Liver (tissue), 9 donors: ENCODE measurements around the gene THY1. TPM values are rescaled to one million over a fixed set of nuclear protein-coding genes. Genes with fewer than 3 reads are reported as not detected.

Experiments used
- DNase-seq: peaks from one replicate; pipeline ENCODE4 v3.0.0-alpha.2; 2017; ENCODE audit warnings: low spot score
- H3K27ac ChIP-seq, 2 donors: one replicate each; pipeline ENCODE4 v1.7.0; 2013; ENCODE audit warnings: inconsistent platforms in 2 of 2, low read length in 2 of 2, control low read depth in 1 of 2, low read depth in 1 of 2, mild to moderate bottlenecking in 1 of 2
- H3K27me3 ChIP-seq, 4 donors: one replicate each; pipeline versions ENCODE4 v1.6.1 to v1.7.0; 2013; ENCODE audit warnings: low read length in 3 of 4, inconsistent platforms in 1 of 4, mild to moderate bottlenecking in 1 of 4, moderate library complexity in 1 of 4; ENCODE audit not compliant: control insufficient read depth in 4 of 4, insufficient read depth in 4 of 4
- H3K36me3 ChIP-seq, 4 donors: one replicate each; pipeline versions ENCODE4 v1.6.1 to v1.7.0; 2013; ENCODE audit warnings: low read length in 3 of 4, mild to moderate bottlenecking in 3 of 4, low read depth in 1 of 4, moderate library complexity in 1 of 4; ENCODE audit not compliant: control insufficient read depth in 4 of 4, insufficient read depth in 3 of 4
- H3K4me1 ChIP-seq, 4 donors: one replicate each; pipeline versions ENCODE4 v1.6.1 to v1.7.0; 2013; ENCODE audit warnings: low read length in 3 of 4, mild to moderate bottlenecking in 3 of 4, moderate library complexity in 1 of 4; ENCODE audit not compliant: control insufficient read depth in 4 of 4, insufficient read depth in 4 of 4
- H3K4me3 ChIP-seq, 3 donors: one replicate each; pipeline versions ENCODE4 v1.6.1 to v1.7.0; 2013; ENCODE audit warnings: low read length in 3 of 3, control low read depth in 1 of 3, low read depth in 1 of 3, mild to moderate bottlenecking in 1 of 3
- H3K9ac ChIP-seq, 2 donors: one replicate each; pipeline ENCODE4 v1.7.0; 2013; ENCODE audit warnings: low read length in 2 of 2, mild to moderate bottlenecking in 2 of 2, moderate library complexity in 2 of 2, control low read depth in 1 of 2, low read depth in 1 of 2
- H3K9me3 ChIP-seq, 4 donors: one replicate each; pipeline versions ENCODE4 v1.6.1 to v1.7.0; 2013; ENCODE audit warnings: low read length in 3 of 4; ENCODE audit not compliant: control insufficient read depth in 4 of 4
- EGR1 ChIP-seq, 2 donors: IDR thresholded peaks; 2 replicates each; pipeline ENCODE4 v1.6.1; 2016 to 2018; ENCODE audit warnings: antibody characterized with exemption in 2 of 2, low read depth in 2 of 2
- FOXA1 ChIP-seq: IDR thresholded peaks from 2 replicates; pipeline ENCODE4 v1.6.1; 2016; ENCODE audit warnings: antibody characterized with exemption
- GABPA ChIP-seq, 2 donors: IDR thresholded peaks in 1 of 2; conservative IDR thresholded peaks in 1 of 2; 2 replicates each; pipeline ENCODE4 v1.6.1; 2016; ENCODE audit warnings: antibody characterized with exemption in 2 of 2, mild to moderate bottlenecking in 1 of 2, moderate library complexity in 1 of 2
- JUND ChIP-seq, 2 donors: IDR thresholded peaks; 2 replicates each; pipeline ENCODE4 v1.6.1; 2016; ENCODE audit warnings: antibody characterized with exemption in 2 of 2
- NR2F2 ChIP-seq: IDR thresholded peaks from 2 replicates; pipeline ENCODE4 v1.6.1; 2016; ENCODE audit warnings: antibody characterized with exemption
- RAD21 ChIP-seq, 2 donors: IDR thresholded peaks; 2 replicates each; pipeline ENCODE4 v1.6.1; 2016; ENCODE audit warnings: antibody characterized with exemption in 2 of 2, mild to moderate bottlenecking in 2 of 2
- TAF1 ChIP-seq: conservative IDR thresholded peaks from 2 replicates; pipeline ENCODE4 v1.6.1; 2016; ENCODE audit warnings: antibody characterized with exemption, mild to moderate bottlenecking
- YY1 ChIP-seq: IDR thresholded peaks from 2 replicates; pipeline ENCODE4 v1.6.1; 2016; ENCODE audit warnings: antibody characterized with exemption, mild to moderate bottlenecking
- WGBS: extraction: QIAGEN DNeasy Blood & Tissue Kit; methylation state at CpG from one replicate; pipeline ENCODE4 v1.1.7; 2013; 5-methylcytosine and 5-hydroxymethylcytosine counted together
- polyA plus RNA-seq, 2 donors: library from polyadenylated mRNA; stranded (reverse) in 1 of 2; unstranded in 1 of 2; fragments of 200-250 nt in 1 of 2; fragments of >200 nt in 1 of 2; fragmentation: Nextera tagmentation in 1 of 2; extraction: Ambion mirVana in 1 of 2; gene quantifications; one replicate each; pipeline versions ENCODE4 v1.2.1 to v1.2.3, GENCODE V29; 2013 to 2015
- total RNA-seq, 2 donors: library from RNA; depleted of rRNA; stranded (reverse); fragments of >200 nt; gene quantifications; one replicate each; pipeline ENCODE4 v1.2.3, GENCODE V29; 2014
- TF ChIP-seq, protein P1 (sequence below): fragments of 150-350 bp; IDR thresholded peaks from 2 replicates; pipeline ENCODE4 v1.5.1; 2017; ENCODE audit warnings: improper control_type of control experiment, low read depth, low read length; ENCODE audit not compliant: missing input control
- TF ChIP-seq, protein P2 (sequence below): IDR thresholded peaks from 2 replicates; pipeline ENCODE4 v1.6.1; 2016; ENCODE audit warnings: antibody characterized with exemption
- TF ChIP-seq, protein P3 (sequence below): IDR thresholded peaks from 2 replicates; pipeline ENCODE4 v1.6.1; 2016; ENCODE audit warnings: antibody characterized with exemption
- TF ChIP-seq, protein P4 (sequence below): IDR thresholded peaks from 2 replicates; pipeline ENCODE4 v1.6.1; 2016; ENCODE audit warnings: antibody characterized with exemption
- donor health status: healthy.
- donor health status: healthy.
- donor health status: healthy.
- donor health status: healthy.
- donor health status: healthy.

THY1 gene
- total and polyA plus RNA-seq, 4 donors, result 0.51 to 5.1 (median 1.1) TPM

DNA sequence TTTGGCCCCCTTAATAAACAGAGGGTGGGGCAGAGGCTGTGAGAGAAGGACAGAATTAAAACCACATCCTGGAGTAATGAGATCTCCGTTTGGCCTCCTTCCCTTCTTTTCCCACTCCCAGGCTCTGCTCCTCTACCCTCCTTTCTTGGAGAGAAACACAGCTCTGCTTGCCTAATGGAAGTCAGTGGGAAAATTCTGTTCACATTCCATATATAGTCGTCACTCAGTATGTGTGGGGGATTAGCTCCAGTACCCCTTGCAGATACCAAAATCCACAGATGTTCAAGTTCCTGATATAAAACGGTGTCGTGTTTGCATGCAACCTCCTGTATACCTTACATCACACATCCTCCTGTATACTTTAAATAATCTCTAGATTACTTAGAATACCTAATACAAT, 37.6 kb upstream of the THY1 start:
- Histone ChIP-seq H3K9me3 (no peaks in the 10 kb centered on the region), H3K27me3 (no peaks in the 10 kb centered on the region), H3K9ac (no peak overlapping the region), H3K4me1 (peaks cover 0 to 5% (median 0%) of the 10 kb centered on the region in 4 donors), H3K27ac (no peak overlapping the region), H3K4me3 (no peak overlapping the region), H3K36me3 (no peaks in the 10 kb centered on the region)
- no peak for DNase-seq
- WGBS, result 78% methylated on average over 4 of the region's 4 CpGs
- TF ChIP-seq JUND (IDR thresholded peaks at IDR 0.05), result no peak
- TF ChIP-seq, protein P1, sequence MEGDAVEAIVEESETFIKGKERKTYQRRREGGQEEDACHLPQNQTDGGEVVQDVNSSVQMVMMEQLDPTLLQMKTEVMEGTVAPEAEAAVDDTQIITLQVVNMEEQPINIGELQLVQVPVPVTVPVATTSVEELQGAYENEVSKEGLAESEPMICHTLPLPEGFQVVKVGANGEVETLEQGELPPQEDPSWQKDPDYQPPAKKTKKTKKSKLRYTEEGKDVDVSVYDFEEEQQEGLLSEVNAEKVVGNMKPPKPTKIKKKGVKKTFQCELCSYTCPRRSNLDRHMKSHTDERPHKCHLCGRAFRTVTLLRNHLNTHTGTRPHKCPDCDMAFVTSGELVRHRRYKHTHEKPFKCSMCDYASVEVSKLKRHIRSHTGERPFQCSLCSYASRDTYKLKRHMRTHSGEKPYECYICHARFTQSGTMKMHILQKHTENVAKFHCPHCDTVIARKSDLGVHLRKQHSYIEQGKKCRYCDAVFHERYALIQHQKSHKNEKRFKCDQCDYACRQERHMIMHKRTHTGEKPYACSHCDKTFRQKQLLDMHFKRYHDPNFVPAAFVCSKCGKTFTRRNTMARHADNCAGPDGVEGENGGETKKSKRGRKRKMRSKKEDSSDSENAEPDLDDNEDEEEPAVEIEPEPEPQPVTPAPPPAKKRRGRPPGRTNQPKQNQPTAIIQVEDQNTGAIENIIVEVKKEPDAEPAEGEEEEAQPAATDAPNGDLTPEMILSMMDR, result no peak
- TF ChIP-seq, protein P2, sequence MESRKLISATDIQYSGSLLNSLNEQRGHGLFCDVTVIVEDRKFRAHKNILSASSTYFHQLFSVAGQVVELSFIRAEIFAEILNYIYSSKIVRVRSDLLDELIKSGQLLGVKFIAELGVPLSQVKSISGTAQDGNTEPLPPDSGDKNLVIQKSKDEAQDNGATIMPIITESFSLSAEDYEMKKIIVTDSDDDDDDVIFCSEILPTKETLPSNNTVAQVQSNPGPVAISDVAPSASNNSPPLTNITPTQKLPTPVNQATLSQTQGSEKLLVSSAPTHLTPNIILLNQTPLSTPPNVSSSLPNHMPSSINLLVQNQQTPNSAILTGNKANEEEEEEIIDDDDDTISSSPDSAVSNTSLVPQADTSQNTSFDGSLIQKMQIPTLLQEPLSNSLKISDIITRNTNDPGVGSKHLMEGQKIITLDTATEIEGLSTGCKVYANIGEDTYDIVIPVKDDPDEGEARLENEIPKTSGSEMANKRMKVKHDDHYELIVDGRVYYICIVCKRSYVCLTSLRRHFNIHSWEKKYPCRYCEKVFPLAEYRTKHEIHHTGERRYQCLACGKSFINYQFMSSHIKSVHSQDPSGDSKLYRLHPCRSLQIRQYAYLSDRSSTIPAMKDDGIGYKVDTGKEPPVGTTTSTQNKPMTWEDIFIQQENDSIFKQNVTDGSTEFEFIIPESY, result no peak
- no peak for TF ChIP-seq RAD21 (IDR thresholded peaks at IDR 0.05)
- TF ChIP-seq GABPA (IDR thresholded peaks at IDR 0.05 in 1 of 2, conservative IDR thresholded peaks at IDR 0.05 in 1 of 2), result no peak

DNA sequence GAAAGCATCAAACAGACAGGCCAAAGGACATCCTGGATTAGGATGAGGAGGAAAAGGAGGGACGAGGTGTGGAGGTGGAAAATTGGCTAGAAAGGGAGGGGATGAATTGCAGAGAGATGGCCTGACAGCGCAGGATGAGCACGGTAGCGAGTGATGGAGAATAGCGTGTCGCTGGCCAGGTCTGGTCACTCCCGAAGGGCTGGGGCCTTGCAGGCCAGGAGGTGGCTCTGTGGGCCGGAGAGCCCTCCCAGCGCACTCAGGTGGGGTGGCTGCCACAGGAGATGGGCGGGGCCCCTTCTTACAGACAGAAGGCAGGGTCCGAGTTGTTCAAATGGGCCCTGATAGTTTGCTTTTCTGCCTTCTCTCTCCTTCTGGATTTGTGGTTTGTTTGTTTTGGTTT, 37.1 kb upstream of the THY1 start:
- Histone ChIP-seq H3K4me1 (peaks cover 0 to 5% (median 0%) of the 10 kb centered on the region in 4 donors), H3K36me3 (no peaks in the 10 kb centered on the region), H3K4me3 (no peak overlapping the region), H3K9me3 (no peaks in the 10 kb centered on the region), H3K27me3 (no peaks in the 10 kb centered on the region), H3K27ac (no peak overlapping the region), H3K9ac (no peak overlapping the region)
- 91% methylated on average over 11 of the region's 11 CpGs for WGBS
- no peak for DNase-seq
- TF ChIP-seq, protein P3, sequence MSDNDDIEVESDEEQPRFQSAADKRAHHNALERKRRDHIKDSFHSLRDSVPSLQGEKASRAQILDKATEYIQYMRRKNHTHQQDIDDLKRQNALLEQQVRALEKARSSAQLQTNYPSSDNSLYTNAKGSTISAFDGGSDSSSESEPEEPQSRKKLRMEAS, result no peak
- TF ChIP-seq, protein P4, sequence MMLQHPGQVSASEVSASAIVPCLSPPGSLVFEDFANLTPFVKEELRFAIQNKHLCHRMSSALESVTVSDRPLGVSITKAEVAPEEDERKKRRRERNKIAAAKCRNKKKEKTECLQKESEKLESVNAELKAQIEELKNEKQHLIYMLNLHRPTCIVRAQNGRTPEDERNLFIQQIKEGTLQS, result no peak
- no peak for TF ChIP-seq FOXA1
- TF ChIP-seq, protein P1, result no peak
- no peak for TF ChIP-seq JUND (IDR thresholded peaks at IDR 0.05)
- TF ChIP-seq, protein P2, result no peak
- TF ChIP-seq GABPA (IDR thresholded peaks at IDR 0.05 in 1 of 2, conservative IDR thresholded peaks at IDR 0.05 in 1 of 2), result no peak
- no peak for TF ChIP-seq NR2F2
- no peak for TF ChIP-seq RAD21 (IDR thresholded peaks at IDR 0.05)
- no peak for TF ChIP-seq YY1
- TF ChIP-seq TAF1, result no peak
- no peak for TF ChIP-seq EGR1 (IDR thresholded peaks at IDR 0.05; ENCODE audit: low read depth in 2 of 2)
